WTC11 (cell line): Measurements from ENCODE around the gene SP4. TPM values are rescaled to one million over a fixed set of nuclear protein-coding genes. Genes with fewer than 3 reads are reported as not detected.
A peak's percentile ranks its signal among the peaks of the same experiment; 100 is the strongest.

Experiments
- ATAC-seq: fragments of 200-7000 bp; cut with Tn5 transposase; 2 replicates; pipeline ENCODE4 v1.10.0; 2021; ENCODE audit warnings: mild to moderate bottlenecking, moderate library complexity
- Bru-seq: library from RNA; stranded (reverse); fragments of 400-500 nt; gene quantifications from one replicate; lab custom pipeline; 2021; lab: Mats Ljungman, UMichigan
- CTCF ChIA-PET: fragments of 300-600 bp; sonication (Branson Sonifier 250); formaldehyde crosslinking; loops from one replicate; lab custom pipeline; 2021; ENCODE audit warnings: antibody characterized with exemption; lab: Charles Lee
- POLR2A ChIA-PET: fragments of 350-600 bp; sonication (Branson Sonifier 250); formaldehyde crosslinking; loops from one replicate; lab custom pipeline; 2021; ENCODE audit warnings: antibody characterized with exemption; lab: Charles Lee
- DNase-seq: peaks from one replicate; pipeline ENCODE4 v3.0.0; 2021; ENCODE audit warnings: low spot score
- H3K27ac Mint-ChIP-seq: 2 replicates; pipeline ENCODE4 v1.8.0; 2021; ENCODE audit warnings: mixed read lengths
- H3K27me3 Mint-ChIP-seq: 2 replicates; pipeline ENCODE4 v1.8.0; 2021; ENCODE audit warnings: low read depth, mild to moderate bottlenecking, moderate library complexity, mixed read lengths
- H3K36me3 Mint-ChIP-seq: 2 replicates; pipeline ENCODE4 v1.8.0; 2021; ENCODE audit warnings: mixed read lengths
- H3K4me1 Mint-ChIP-seq: 2 replicates; pipeline ENCODE4 v1.8.0; 2022; ENCODE audit warnings: mixed read lengths
- H3K4me3 Mint-ChIP-seq: 2 replicates; pipeline ENCODE4 v1.8.0; 2021; ENCODE audit warnings: mild to moderate bottlenecking, moderate library complexity, mixed read lengths
- H3K9me3 Mint-ChIP-seq: 2 replicates; pipeline ENCODE4 v1.8.0; 2021; ENCODE audit warnings: mixed read lengths
- ATF3 ChIP-seq: sonication (generic); formaldehyde crosslinking; conservative IDR thresholded peaks from 2 replicates; pipeline ENCODE4 v1.8.1; 2022; ENCODE audit warnings: mild to moderate bottlenecking, missing genetic modification reagents
- EMX1 ChIP-seq: fragments of 250-450 bp; sonication (Bioruptor Pico); IDR thresholded peaks from 2 replicates; pipeline ENCODE4 v1.8.0; 2021; ENCODE audit warnings: mild to moderate bottlenecking
- GRHL2 ChIP-seq: fragments of 250-450 bp; sonication (Bioruptor Pico); IDR thresholded peaks from 2 replicates; pipeline ENCODE4 v1.8.0; 2022; ENCODE audit warnings: mild to moderate bottlenecking, moderate library complexity; ENCODE audit not compliant: insufficient replicate concordance, severe bottlenecking
- HMGA2 ChIP-seq: fragments of 250-450 bp; sonication (Bioruptor Pico); IDR thresholded peaks from 2 replicates; pipeline ENCODE4 v1.4.0; 2021; ENCODE audit warnings: mild to moderate bottlenecking, moderate library complexity
- JAZF1 ChIP-seq: fragments of 250-450 bp; sonication (Bioruptor Pico); IDR thresholded peaks from 2 replicates; pipeline ENCODE4 v1.9.0; 2021; ENCODE audit warnings: moderate library complexity, mild to moderate bottlenecking, inconsistent platforms
- MAX ChIP-seq: sonication (generic); formaldehyde crosslinking; IDR thresholded peaks from 2 replicates; pipeline ENCODE4 v1.8.0; 2022; ENCODE audit warnings: mild to moderate bottlenecking, missing genetic modification reagents
- MXD4 ChIP-seq: fragments of 250-450 bp; sonication (Bioruptor Pico); IDR thresholded peaks from 2 replicates; pipeline ENCODE4 v1.8.0; 2021; ENCODE audit warnings: mild to moderate bottlenecking, moderate library complexity, borderline replicate concordance
- NFATC4 ChIP-seq: fragments of 250-450 bp; sonication (Bioruptor Pico); IDR thresholded peaks from 2 replicates; pipeline ENCODE4 v1.9.0; 2021; ENCODE audit warnings: mild to moderate bottlenecking
- NFE2L1 ChIP-seq: sonication (generic); formaldehyde crosslinking; IDR thresholded peaks from 2 replicates; pipeline ENCODE4 v1.8.1; 2023; ENCODE audit warnings: missing genetic modification reagents
- RORB ChIP-seq: fragments of 250-450 bp; sonication (Bioruptor Pico); IDR thresholded peaks from 2 replicates; pipeline ENCODE4 v1.9.0; 2021; ENCODE audit warnings: mild to moderate bottlenecking
- SMAD4 ChIP-seq: sonication (generic); formaldehyde crosslinking; IDR thresholded peaks from 2 replicates; pipeline ENCODE4 v1.8.0; 2022; ENCODE audit warnings: mild to moderate bottlenecking, missing genetic modification reagents
- SP1 ChIP-seq: sonication (generic); formaldehyde crosslinking; conservative IDR thresholded peaks from 2 replicates; pipeline ENCODE4 v1.8.1; 2022; ENCODE audit warnings: missing genetic modification reagents
- TEAD4 ChIP-seq: sonication (generic); formaldehyde crosslinking; IDR thresholded peaks from 2 replicates; pipeline ENCODE4 v1.8.0; 2022; ENCODE audit warnings: mild to moderate bottlenecking, missing genetic modification reagents
- USF1 ChIP-seq: sonication (generic); formaldehyde crosslinking; IDR thresholded peaks from 2 replicates; pipeline ENCODE4 v1.8.0; 2022; ENCODE audit warnings: mild to moderate bottlenecking, missing genetic modification reagents
- ZBTB21 ChIP-seq: sonication (generic); formaldehyde crosslinking; IDR thresholded peaks from 2 replicates; pipeline ENCODE4 v1.8.1; 2023; ENCODE audit warnings: mild to moderate bottlenecking, missing genetic modification reagents, borderline replicate concordance
- ZNF219 ChIP-seq: sonication (generic); formaldehyde crosslinking; IDR thresholded peaks from 2 replicates; pipeline ENCODE4 v1.8.0; 2023; ENCODE audit warnings: missing genetic modification reagents, mild to moderate bottlenecking, borderline replicate concordance
- ZNF281 ChIP-seq: sonication (generic); formaldehyde crosslinking; IDR thresholded peaks from 2 replicates; pipeline ENCODE4 v1.8.0; 2023; ENCODE audit warnings: mild to moderate bottlenecking, missing genetic modification reagents
- ZNF317 ChIP-seq: sonication (generic); formaldehyde crosslinking; IDR thresholded peaks from 2 replicates; pipeline ENCODE4 v1.8.1; 2023; ENCODE audit warnings: low read depth, mild to moderate bottlenecking, moderate library complexity, missing genetic modification reagents, borderline replicate concordance
- ZNF423 ChIP-seq: fragments of 250-450 bp; sonication (Bioruptor Pico); IDR thresholded peaks from 2 replicates; pipeline ENCODE4 v2.1.2; 2022; ENCODE audit warnings: mild to moderate bottlenecking, moderate library complexity
- ZNF425 ChIP-seq: fragments of 250-450 bp; sonication (Bioruptor Pico); conservative IDR thresholded peaks from 2 replicates; pipeline ENCODE4 v1.9.0; 2021; ENCODE audit warnings: mild to moderate bottlenecking
- ZSCAN18 ChIP-seq: fragments of 250-450 bp; sonication (Bioruptor Pico); IDR thresholded peaks from 2 replicates; pipeline ENCODE4 v2.1.2; 2022; ENCODE audit warnings: mild to moderate bottlenecking, moderate library complexity
- long read RNA-seq, 3 experiments: library from RNA in 1 of 3; library from capped mRNA in 1 of 3; library from polyadenylated mRNA in 1 of 3; unstranded in 2 of 3; stranded (forward) in 1 of 3; transcript quantifications; one replicate each; pipeline ENCODE4 v2.0.0, GENCODE V29; 2021
- total RNA-seq: library from RNA; stranded (reverse); gene quantifications from 3 replicates; pipeline ENCODE4 v1.2.3, GENCODE V29; 2021

The SP4 gene
- total RNA-seq (18.4 to 23.1 TPM (median 19.1 TPM) in 3 replicates), Bru-seq, nascent RNA (percentile 89 among the genes with signal in this experiment)
- long read RNA-seq, experiment 1, full-length matches to known transcripts = 47 of 82 reads
- long read RNA-seq, experiment 1, partial matches to known transcripts = 12 of 82 reads
- long read RNA-seq, experiment 1, other reads (novel, unspliced or antisense) = 23 of 82 reads
- long read RNA-seq, experiment 2, full-length matches to known transcripts = 3 of 35 reads
- long read RNA-seq, experiment 2, partial matches to known transcripts = 30 of 35 reads
- long read RNA-seq, experiment 2, other reads (novel, unspliced or antisense) = 2 of 35 reads
- long read RNA-seq, experiment 3 = 0 reads

- ChIA-PET CTCF (interaction anchor here (0.6 to 1.8 kb wide), 6 partner anchors 83 to 651 kb away, joined by 3 to 8 read pairs (median 4); no protein-coding TSS in a partner anchor), POLR2A (interaction anchor here (0.7 to 1.9 kb wide), 6 partner anchors 16 to 651 kb away, joined by 3 to 7 read pairs (median 4); no protein-coding TSS in a partner anchor)
- Mint-ChIP-seq H3K4me3 (peak within 1 kb of the TSS; percentile 99), H3K27me3 (no peaks in the 10 kb centered on the region), H3K36me3 (peaks cover 18% of the 10 kb centered on the region), H3K27ac (peak within 1 kb of the TSS; percentile 99), H3K4me1 (peaks cover 62% of the 10 kb centered on the region), H3K9me3 (no peaks in the 10 kb centered on the region)
- DNase-seq (peak; percentile 95), ATAC-seq (peak; percentile 69)
- TF ChIP-seq HMGA2 (CRISPR knock-in tag) (no peak), ZBTB21 (CRISPR knock-in tag) (no peak), MAX (CRISPR knock-in tag) (peak; percentile 43; the same call in 1 of the 2 replicates)
Measured at GRCh38 chr7:21427871-21428658, at the start of gene SP4. Gene SP4 (plus strand): TSS chr7:21428083. CDS start chr7:21428252, 169 bp downstream.

- Mint-ChIP-seq H3K36me3 (no peaks in the 10 kb centered on the region; the same call in 1 of the 2 replicates), H3K4me1 (peaks cover 6% of the 10 kb centered on the region), H3K9me3 (peaks cover 4% of the 10 kb centered on the region), H3K4me3 (no peak overlapping the region), H3K27ac (no peak overlapping the region), H3K27me3 (no peaks in the 10 kb centered on the region)
- DNase-seq (no peak), ATAC-seq (no peak)
- POLR2A ChIA-PET = no interaction called here
- TF ChIP-seq GRHL2 (CRISPR knock-in tag) (no peak), TEAD4 (CRISPR knock-in tag) (no peak), ZNF317 (CRISPR knock-in tag) (no peak), ZNF219 (CRISPR knock-in tag) (no peak), EMX1 (CRISPR knock-in tag) (no peak), USF1 (CRISPR knock-in tag) (no peak), SMAD4 (CRISPR knock-in tag) (no peak), RORB (CRISPR knock-in tag) (no peak)
- CTCF ChIA-PET = interaction anchor here (0.6 kb wide), 1 partner anchor 437 kb away, joined by 4 read pairs; no protein-coding TSS in a partner anchor
Measured at GRCh38 chr7:21383227-21384220, 44.4 kb upstream of the SP4 start.

GRCh38 chr7:21393937-21394336, 33.9 kb upstream of the SP4 start:
- Mint-ChIP-seq H3K4me1 (peaks cover 9% of the 10 kb centered on the region), H3K27me3 (no peaks in the 10 kb centered on the region), H3K27ac (no peak overlapping the region), H3K4me3 (no peak overlapping the region), H3K36me3 (no peaks in the 10 kb centered on the region), H3K9me3 (no peaks in the 10 kb centered on the region)
- DNase-seq = no peak
- ChIA-PET POLR2A (no interaction called here), CTCF (no interaction called here)
- no peak for ATAC-seq
- TF ChIP-seq ZNF423 = no peak
- no peak for TF ChIP-seq ZNF281 (CRISPR knock-in tag)
- no peak for TF ChIP-seq MXD4
- no peak for TF ChIP-seq ZSCAN18 (CRISPR knock-in tag)
- no peak for TF ChIP-seq ATF3 (CRISPR knock-in tag)
- no peak for TF ChIP-seq ZNF425 (CRISPR knock-in tag)
- no peak for TF ChIP-seq NFE2L1 (CRISPR knock-in tag)
- TF ChIP-seq JAZF1 (CRISPR knock-in tag) = no peak
- TF ChIP-seq NFATC4 (CRISPR knock-in tag) = no peak
- no peak for TF ChIP-seq SP1
